ENCODE measurements around the gene CST7. TPM values are rescaled to one million over a fixed set of nuclear protein-coding genes. Genes with fewer than 3 reads are reported as not detected.

Gene CST7
- polyA plus RNA-seq, 1 experiment: not detected

DNA sequence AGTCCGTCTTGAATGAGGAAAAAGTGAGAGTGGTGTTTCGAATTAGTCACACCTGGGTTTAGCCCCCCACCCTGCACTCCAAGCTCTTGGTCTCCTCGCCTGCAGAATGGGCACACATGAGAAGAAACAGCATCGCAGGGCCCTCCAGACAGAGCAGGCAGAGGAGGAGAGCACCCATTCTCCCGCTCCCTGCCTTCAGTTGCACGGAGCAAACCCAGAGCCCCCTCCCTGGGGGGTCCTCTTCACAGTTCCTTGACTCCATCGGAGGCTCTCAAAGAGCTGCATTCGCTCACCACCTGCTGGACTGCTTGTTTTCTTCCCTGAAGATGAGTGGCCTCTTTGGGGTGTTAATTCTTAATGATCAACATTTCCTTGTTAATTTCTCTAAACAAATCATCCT is 5.1 kb downstream of the CST7 start:
- POLR2A ChIA-PET: no interaction called here
- Histone ChIP-seq H3K27me3 (ENCODE audit: control insufficient read depth, insufficient read depth, low read length) (no peaks in the 10 kb centered on the region; the same call in 1 of the 2 replicates), H3K4me3 (ENCODE audit: low read depth, low read length) (no peak overlapping the region), H3K36me3 (ENCODE audit: control insufficient read depth, insufficient read depth, low read length) (peaks cover 2% of the 10 kb centered on the region)
- TF ChIP-seq, protein P1, sequence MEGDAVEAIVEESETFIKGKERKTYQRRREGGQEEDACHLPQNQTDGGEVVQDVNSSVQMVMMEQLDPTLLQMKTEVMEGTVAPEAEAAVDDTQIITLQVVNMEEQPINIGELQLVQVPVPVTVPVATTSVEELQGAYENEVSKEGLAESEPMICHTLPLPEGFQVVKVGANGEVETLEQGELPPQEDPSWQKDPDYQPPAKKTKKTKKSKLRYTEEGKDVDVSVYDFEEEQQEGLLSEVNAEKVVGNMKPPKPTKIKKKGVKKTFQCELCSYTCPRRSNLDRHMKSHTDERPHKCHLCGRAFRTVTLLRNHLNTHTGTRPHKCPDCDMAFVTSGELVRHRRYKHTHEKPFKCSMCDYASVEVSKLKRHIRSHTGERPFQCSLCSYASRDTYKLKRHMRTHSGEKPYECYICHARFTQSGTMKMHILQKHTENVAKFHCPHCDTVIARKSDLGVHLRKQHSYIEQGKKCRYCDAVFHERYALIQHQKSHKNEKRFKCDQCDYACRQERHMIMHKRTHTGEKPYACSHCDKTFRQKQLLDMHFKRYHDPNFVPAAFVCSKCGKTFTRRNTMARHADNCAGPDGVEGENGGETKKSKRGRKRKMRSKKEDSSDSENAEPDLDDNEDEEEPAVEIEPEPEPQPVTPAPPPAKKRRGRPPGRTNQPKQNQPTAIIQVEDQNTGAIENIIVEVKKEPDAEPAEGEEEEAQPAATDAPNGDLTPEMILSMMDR (IDR thresholded peaks at IDR 0.05; ENCODE audit: insufficient read depth, low read depth, low read length): no peak
- DNase-seq (ENCODE audit: low read depth): no peak
- CTCF ChIA-PET: no interaction called here

DNA sequence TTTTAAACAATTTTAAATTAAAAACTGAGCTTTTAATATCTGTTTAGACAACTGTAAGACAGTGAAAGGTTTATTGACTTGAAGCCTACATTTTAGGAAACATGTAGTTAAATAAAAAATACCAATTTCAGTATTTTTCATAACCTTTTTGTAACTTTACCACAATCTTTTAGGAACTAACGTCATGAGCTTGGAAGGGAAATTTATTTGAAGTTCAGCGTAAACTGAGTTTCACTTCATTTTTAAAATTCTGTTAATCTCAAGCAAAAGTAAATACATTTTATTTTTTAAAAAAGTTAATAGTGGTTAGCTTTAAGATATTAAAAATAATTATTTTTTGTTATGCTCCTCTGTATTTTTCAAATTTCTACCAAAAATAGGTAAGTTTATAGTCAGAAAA is 5.5 kb downstream of the CST7 start:
- DNase-seq (ENCODE audit: low read depth): no peak
- TF ChIP-seq, protein P1 (IDR thresholded peaks at IDR 0.05; ENCODE audit: insufficient read depth, low read depth, low read length): no peak
- CTCF ChIA-PET: no interaction called here
- Histone ChIP-seq H3K27me3 (ENCODE audit: control insufficient read depth, insufficient read depth, low read length) (no peaks in the 10 kb centered on the region; the same call in 1 of the 2 replicates), H3K4me3 (ENCODE audit: low read depth, low read length) (no peak overlapping the region), H3K36me3 (ENCODE audit: control insufficient read depth, insufficient read depth, low read length) (peaks cover 2% of the 10 kb centered on the region)
- POLR2A ChIA-PET: no interaction called here

DNA sequence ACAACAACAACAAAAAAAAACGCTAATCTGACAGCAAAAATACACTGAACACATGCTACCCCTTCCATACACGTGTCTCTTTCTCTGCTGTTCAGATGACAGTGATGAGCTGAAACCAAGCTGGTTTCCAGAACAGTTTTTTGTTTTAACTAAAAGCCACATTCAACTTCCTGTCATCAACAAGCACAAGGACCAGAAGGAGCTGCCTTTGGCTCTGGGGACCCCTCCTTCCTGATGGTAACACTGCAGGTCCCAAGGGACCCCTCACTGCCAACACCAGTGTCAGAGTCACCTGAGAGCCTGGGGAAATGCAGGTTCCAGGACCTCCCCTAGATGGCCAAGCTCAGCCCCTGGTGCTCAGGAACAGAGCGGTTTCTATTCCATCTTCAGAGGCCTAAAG is 6.0 kb downstream of the CST7 start:
- DNase-seq (ENCODE audit: low read depth): no peak
- POLR2A ChIA-PET: no interaction called here
- no peak overlapping the region for H3K4me3 ChIP-seq (ENCODE audit: low read depth, low read length)
- peaks cover 4% of the 10 kb centered on the region for H3K36me3 ChIP-seq (ENCODE audit: control insufficient read depth, insufficient read depth, low read length)
- no peaks in the 10 kb centered on the region; the same call in 1 of the 2 replicates for H3K27me3 ChIP-seq (ENCODE audit: control insufficient read depth, insufficient read depth, low read length)
- TF ChIP-seq, protein P1 (IDR thresholded peaks at IDR 0.05; ENCODE audit: insufficient read depth, low read depth, low read length): no peak
- CTCF ChIA-PET: no interaction called here

DNA sequence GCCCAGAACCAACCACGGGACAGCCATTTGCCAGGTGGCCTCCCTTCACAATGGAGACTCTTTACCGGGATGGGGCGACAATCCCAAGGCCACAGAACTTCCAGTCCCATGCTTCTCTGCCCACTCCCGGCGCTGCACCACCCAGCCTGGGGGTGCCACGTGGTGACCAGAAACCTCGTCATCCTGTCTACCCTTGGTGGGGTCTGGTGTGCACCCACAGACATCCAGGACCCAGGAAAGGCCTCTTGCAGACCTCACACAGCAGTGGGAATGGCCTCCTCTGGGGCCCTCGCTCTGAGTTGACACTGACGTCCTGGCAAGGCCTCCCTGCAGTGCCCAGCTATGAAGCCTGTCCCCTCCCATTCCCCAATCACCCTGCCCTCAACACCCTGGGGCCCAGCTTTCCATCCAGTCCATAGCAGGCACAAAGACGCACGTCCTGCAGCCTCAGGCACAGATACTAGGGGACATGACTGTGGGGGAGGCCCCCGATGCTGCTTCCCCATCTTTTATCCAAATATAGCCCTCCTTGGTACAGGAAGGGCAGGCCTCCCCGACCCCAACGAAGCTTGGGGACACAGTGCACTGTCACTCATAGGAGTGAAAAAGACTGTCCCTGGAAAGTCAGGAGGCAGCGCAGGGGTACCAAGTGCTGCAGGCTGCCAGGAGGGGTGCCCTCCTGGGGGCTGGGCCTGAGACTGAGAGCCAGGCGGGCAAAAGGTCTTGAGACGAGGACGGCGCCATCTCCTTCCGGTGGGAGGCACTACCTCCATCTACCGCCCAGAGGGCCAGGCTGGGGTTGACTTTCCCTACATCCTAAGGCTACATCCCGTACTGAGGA is 7.2 kb downstream of the CST7 start:
- CTCF ChIA-PET: no interaction called here
- POLR2A ChIA-PET: no interaction called here
- DNase-seq (ENCODE audit: low read depth): no peak

DNA sequence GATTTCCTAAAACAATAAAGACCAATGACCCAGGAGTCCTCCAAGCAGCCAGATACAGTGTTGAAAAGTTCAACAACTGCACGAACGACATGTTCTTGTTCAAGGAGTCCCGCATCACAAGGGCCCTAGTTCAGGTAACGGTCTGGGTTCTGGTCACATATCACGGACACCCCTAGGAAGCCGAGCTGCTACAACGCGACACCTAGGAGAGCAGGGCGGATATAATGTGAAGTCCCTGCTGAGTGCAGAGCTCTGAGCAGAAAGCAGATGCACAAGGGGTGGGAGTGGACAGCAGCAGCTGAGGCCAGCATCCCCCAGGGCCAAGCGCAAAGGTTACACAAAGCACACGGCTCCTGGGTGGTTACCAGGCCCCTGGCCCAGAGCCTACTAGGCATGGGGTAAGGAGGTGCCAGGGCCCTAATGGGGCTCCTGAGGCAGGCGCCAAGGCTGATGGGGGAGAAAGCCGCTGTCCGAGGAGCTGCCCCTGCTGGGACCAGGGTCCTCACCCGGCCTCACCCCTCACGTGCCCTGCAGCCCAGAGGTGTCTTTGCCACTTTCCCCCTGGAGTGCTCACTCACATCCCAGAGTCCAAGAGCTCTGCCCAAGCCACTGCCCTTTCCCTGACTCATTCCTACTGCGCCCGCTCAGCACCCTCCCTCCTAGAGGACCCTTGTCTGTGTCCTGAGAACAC is 8.4 kb downstream of the CST7 start:
- ChIA-PET POLR2A (no interaction called here), CTCF (interaction anchor here (0.9 kb wide), 1 partner anchor 40 kb away, joined by 3 read pairs; no protein-coding TSS in a partner anchor)
- H3K4me3 ChIP-seq (ENCODE audit: low read depth, low read length): no peak overlapping the region
- H3K27me3 ChIP-seq (ENCODE audit: control insufficient read depth, insufficient read depth, low read length): no peaks in the 10 kb centered on the region
- TF ChIP-seq, protein P1 (IDR thresholded peaks at IDR 0.05; ENCODE audit: insufficient read depth, low read depth, low read length): no peak
- no peak for DNase-seq (ENCODE audit: low read depth)
- H3K36me3 ChIP-seq (ENCODE audit: control insufficient read depth, insufficient read depth, low read length): peaks cover 8% of the 10 kb centered on the region

More for the DNA sequence above, 7.2 kb downstream of the CST7 start:
- no peaks in the 10 kb centered on the region for H3K27me3 ChIP-seq (ENCODE audit: control insufficient read depth, insufficient read depth, low read length)
- TF ChIP-seq, protein P1 (IDR thresholded peaks at IDR 0.05; ENCODE audit: insufficient read depth, low read depth, low read length): no peak
- no peak overlapping the region for H3K4me3 ChIP-seq (ENCODE audit: low read depth, low read length)
- peaks cover 8% of the 10 kb centered on the region for H3K36me3 ChIP-seq (ENCODE audit: control insufficient read depth, insufficient read depth, low read length)

Measured in BJ (cell line).